GM19043 (cell line): ENCODE results near the gene SAE1.
A peak's percentile ranks its signal among the peaks of the same experiment; 100 is the strongest.
"Not testable (repeated sequence)": the region's sequence is repeated elsewhere in the genome, so short reads cannot be mapped to it uniquely, and the experiment has no call there.

Experiments
- ATAC-seq: cut with Tn5 transposase; IDR thresholded peaks from one replicate; pipeline ENCODE4 v1.9.1; 2021; ENCODE audit warnings: low read depth; ENCODE audit not compliant: unreplicated experiment

Gene SAE1

GRCh38 chr19:47130589-47131227 is at the start of gene SAE1:
SAE1 (plus strand) TSS chr19:47130835; CDS start chr19:47130931, 96 bp downstream.
- ATAC-seq, result peak; percentile 75

- ATAC-seq, result no peak
These were observed 49.5 kb upstream of the SAE1 start for GRCh38 chr19:47081095-47081494.

GRCh38 chr19:47082493-47082892 is 48.1 kb upstream of the SAE1 start:
- ATAC-seq, result no peak

GRCh38 chr19:47084879-47085439 is 45.7 kb upstream of the SAE1 start:
- ATAC-seq, result no peak

- ATAC-seq, result no peak
These were observed 44.4 kb upstream of the SAE1 start for GRCh38 chr19:47086280-47086679.

- no peak for ATAC-seq
These were observed 40.8 kb upstream of the SAE1 start for GRCh38 chr19:47089767-47090350.

- ATAC-seq, result no peak
These were observed 37.4 kb upstream of the SAE1 start for GRCh38 chr19:47093254-47093653.

- peak; percentile 43 for ATAC-seq
These were observed 36.8 kb upstream of the SAE1 start for GRCh38 chr19:47093841-47094240.

GRCh38 chr19:47094557-47095475 is 35.8 kb upstream of the SAE1 start:
- ATAC-seq, result no peak

- ATAC-seq, result no peak
These were observed 35.0 kb upstream of the SAE1 start for GRCh38 chr19:47095476-47096099.

- no peak for ATAC-seq
These were observed 34.4 kb upstream of the SAE1 start for GRCh38 chr19:47096100-47096704.

GRCh38 chr19:47096721-47097120 is 33.9 kb upstream of the SAE1 start:
- ATAC-seq, result no peak

- ATAC-seq, result no peak
These were observed 33.0 kb upstream of the SAE1 start for GRCh38 chr19:47097396-47098201.

GRCh38 chr19:47098608-47099007 is 32.0 kb upstream of the SAE1 start:
- no peak for ATAC-seq

GRCh38 chr19:47099576-47100050 is 31.0 kb upstream of the SAE1 start:
- no peak for ATAC-seq

GRCh38 chr19:47100290-47100689 is 30.3 kb upstream of the SAE1 start:
- ATAC-seq, result no peak

- not testable (repeated sequence) for ATAC-seq
These were observed 29.5 kb upstream of the SAE1 start for GRCh38 chr19:47101116-47101515.

- ATAC-seq, result no peak
These were observed 28.1 kb upstream of the SAE1 start for GRCh38 chr19:47102346-47103060.

GRCh38 chr19:47104680-47105079 is 26.0 kb upstream of the SAE1 start:
- ATAC-seq, result no peak
